Choroid plexus epithelial cell (primary cell): ENCODE measurements around the gene PARD3.
A peak's percentile ranks its signal among the peaks of the same experiment; 100 is the strongest.

ENCODE experiments used
- DNase-seq: peaks from one replicate; pipeline ENCODE4 v3.0.0-alpha.2; 2010; ENCODE audit warnings: low read depth
- H3K4me3 ChIP-seq: 2 replicates; pipeline ENCODE4 v1.5.1; 2011; ENCODE audit warnings: low read depth, mild to moderate bottlenecking, control low read depth, low read length, moderate library complexity
- CTCF ChIP-seq: conservative IDR thresholded peaks from 2 replicates; pipeline ENCODE4 v1.5.1; 2011; ENCODE audit warnings: low read depth, mild to moderate bottlenecking, control low read depth, inconsistent platforms, low read length, moderate library complexity

Gene PARD3

GRCh38 chr10:34689053-34689452 is 126.0 kb downstream of the PARD3 start:
- peak overlapping the region; percentile 12 for H3K4me3 ChIP-seq
- DNase-seq, result peak; percentile 82
- no peak for TF ChIP-seq CTCF

GRCh38 chr10:34687434-34688210 is 127.5 kb downstream of the PARD3 start:
- TF ChIP-seq CTCF, result no peak

GRCh38 chr10:34682580-34682979 is 132.5 kb downstream of the PARD3 start:
- no peak for DNase-seq
- no peak for TF ChIP-seq CTCF
- H3K4me3 ChIP-seq, result no peak overlapping the region

More at GRCh38 chr10:34687434-34688210, 127.5 kb downstream of the PARD3 start:
- peak; percentile 69 for DNase-seq
- H3K4me3 ChIP-seq, result no peak overlapping the region

GRCh38 chr10:34681933-34682332 is 133.2 kb downstream of the PARD3 start:
- no peak overlapping the region for H3K4me3 ChIP-seq
- no peak for DNase-seq
- no peak for TF ChIP-seq CTCF

GRCh38 chr10:34679177-34679576 is 135.9 kb downstream of the PARD3 start:
- no peak for DNase-seq
- TF ChIP-seq CTCF, result no peak
- no peak overlapping the region for H3K4me3 ChIP-seq

GRCh38 chr10:34677591-34677990 is 137.5 kb downstream of the PARD3 start:
- no peak for DNase-seq
- H3K4me3 ChIP-seq, result no peak overlapping the region
- TF ChIP-seq CTCF, result peak; percentile 11

- TF ChIP-seq CTCF, result no peak
- no peak for DNase-seq
These were observed 138.0 kb downstream of the PARD3 start for GRCh38 chr10:34677132-34677531.

More at GRCh38 chr10:34677132-34677531, 138.0 kb downstream of the PARD3 start:
- H3K4me3 ChIP-seq, result no peak overlapping the region
